ENCODE results near the gene GMEB2.
"Not testable (repeated sequence)": the region's sequence is repeated elsewhere in the genome, so short reads cannot be mapped to it uniquely, and the experiment has no call there.

Gene GMEB2

GRCh38 chr20:63626424-63627128 is at the start of gene GMEB2:
GMEB2 (minus strand) TSS chr20:63627101; CDS start chr20:63619397, 7,704 bp downstream.
- DNase-seq, result peak; percentile 52

GRCh38 chr20:63675681-63676368 is 48.9 kb upstream of the GMEB2 start:
- no peak for DNase-seq

GRCh38 chr20:63673951-63674350 is 47.0 kb upstream of the GMEB2 start:
- no peak for DNase-seq

- DNase-seq, result no peak
Measured at GRCh38 chr20:63672666-63673065, 45.8 kb upstream of the GMEB2 start.

- DNase-seq, result not testable (repeated sequence)
Measured at GRCh38 chr20:63671695-63672094, 44.8 kb upstream of the GMEB2 start.

- DNase-seq, result no peak
Measured at GRCh38 chr20:63668351-63668750, 41.5 kb upstream of the GMEB2 start.

- no peak for DNase-seq
Measured at GRCh38 chr20:63667858-63668257, 41.0 kb upstream of the GMEB2 start.

- no peak for DNase-seq
Measured at GRCh38 chr20:63665708-63666107, 38.8 kb upstream of the GMEB2 start.

- DNase-seq, result no peak
Measured at GRCh38 chr20:63664861-63665594, 38.1 kb upstream of the GMEB2 start.

- DNase-seq, result no peak
Measured at GRCh38 chr20:63664143-63664851, 37.4 kb upstream of the GMEB2 start.

- no peak for DNase-seq
Measured at GRCh38 chr20:63663332-63664066, 36.6 kb upstream of the GMEB2 start.

- DNase-seq, result no peak
Measured at GRCh38 chr20:63662813-63663189, 35.9 kb upstream of the GMEB2 start.

- no peak for DNase-seq
Measured at GRCh38 chr20:63661959-63662812, 35.3 kb upstream of the GMEB2 start.

GRCh38 chr20:63661108-63661507 is 34.2 kb upstream of the GMEB2 start:
- DNase-seq, result no peak

- no peak for DNase-seq
Measured at GRCh38 chr20:63660622-63661021, 33.7 kb upstream of the GMEB2 start.

- DNase-seq, result not testable (repeated sequence)
Measured at GRCh38 chr20:63660174-63660573, 33.3 kb upstream of the GMEB2 start.

- DNase-seq, result no peak
Measured at GRCh38 chr20:63659370-63659769, 32.5 kb upstream of the GMEB2 start.

- DNase-seq, result no peak
Measured at GRCh38 chr20:63658749-63659187, 31.9 kb upstream of the GMEB2 start.

GRCh38 chr20:63657937-63658748 is 31.2 kb upstream of the GMEB2 start, which contains the start of gene RTEL1:
RTEL1 (plus strand) TSS chr20:63658312; CDS start chr20:63659403, 1,091 bp downstream.
- DNase-seq, result peak; percentile 96

- no peak for DNase-seq
Measured at GRCh38 chr20:63657260-63657936, 30.5 kb upstream of the GMEB2 start.

Data from NCI-H510A treated with DMSO at 0.1 percent for 48 hours (cell line).